ENCODE data around the gene NINJ2. TPM values are rescaled to one million over a fixed set of nuclear protein-coding genes. Genes with fewer than 3 reads are reported as not detected.

The NINJ2 gene
- polyA plus RNA-seq, 3 donors: 32.9 to 92.7 (median 73.7) TPM

DNA sequence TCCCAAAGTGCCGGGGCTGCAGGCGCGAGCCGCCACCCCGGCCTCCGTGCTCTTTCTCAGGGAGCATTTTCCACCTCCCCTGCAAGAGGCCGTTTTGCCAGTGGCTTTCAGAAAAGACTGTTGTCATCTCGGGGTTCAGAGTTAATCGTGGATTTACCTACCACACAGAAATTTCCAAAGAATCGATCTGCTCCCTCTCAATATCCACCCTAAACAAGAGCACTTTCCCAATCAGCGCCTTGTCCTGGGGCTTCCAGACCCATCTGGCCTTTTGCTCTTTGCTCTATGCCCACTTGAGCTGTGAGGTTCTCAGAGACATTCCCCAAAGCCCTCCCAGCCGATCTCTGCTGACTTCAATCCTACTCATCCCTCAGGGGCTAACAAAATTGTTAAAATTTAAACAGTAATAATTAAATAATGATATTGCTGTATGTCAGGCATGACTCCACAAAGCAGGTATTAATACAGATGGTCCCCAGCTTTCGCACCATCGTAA lies 86.6 kb downstream of the NINJ2 start:
- Mint-ChIP-seq H3K9me3 (peaks cover 0 to 2% (median 0%) of the 10 kb centered on the region in 7 donors), H3K27ac (peak overlapping the region in 4 of 7 donors; percentile 48 to 92 (median 86)), H3K27me3 (ENCODE audit: low read depth in 3 of 3) (peaks cover 0 to 3% (median 0%) of the 10 kb centered on the region in 3 donors), H3K4me3 (peak overlapping the region; percentile 64 to 73), H3K36me3 (peaks cover 6 to 11% of the 10 kb centered on the region in 2 donors), H3K4me1 (peaks cover 28% of the 10 kb centered on the region)
- Histone ChIP-seq H3K9me3 (replicated peaks in 1 of 2; ENCODE audit: control insufficient read depth in 1 of 2, insufficient read depth in 1 of 2, low read length in 2 of 2) (peaks cover 0 to 3% of the 10 kb centered on the region in 2 donors), H3K4me1 (ENCODE audit: control insufficient read depth in 1 of 2, insufficient read depth in 2 of 2, low read length in 2 of 2) (peaks cover 23 to 27% of the 10 kb centered on the region in 2 donors), H3K27me3 (ENCODE audit: control insufficient read depth in 2 of 2, insufficient read depth in 2 of 2, low read length in 2 of 2) (no peaks in the 10 kb centered on the region), H3K4me3 (replicated peaks in 1 of 3; ENCODE audit: low read depth in 2 of 3, low read length in 3 of 3) (peak overlapping the region in 1 of 3 experiments; percentile 33), H3K36me3 (replicated peaks in 1 of 2; ENCODE audit: control insufficient read depth in 1 of 2, insufficient read depth in 2 of 2, low read length in 2 of 2) (no peaks in the 10 kb centered on the region), H4K20me1 (ENCODE audit: insufficient read depth, low read length) (no peaks in the 10 kb centered on the region), H3K9ac (ENCODE audit: insufficient read depth, low read length, poor library complexity, severe bottlenecking) (no peak overlapping the region), H2AFZ (ENCODE audit: insufficient read depth, low read depth, low read length, poor library complexity, severe bottlenecking) (peak overlapping the region; percentile 73), H3K79me2 (ENCODE audit: insufficient read depth, low read length) (no peaks in the 10 kb centered on the region), H3K4me2 (replicated peaks; ENCODE audit: extremely low read depth, low read length, poor library complexity, severe bottlenecking) (peak overlapping the region; percentile 55), H3K27ac (ENCODE audit: low read depth in 1 of 2, low read length in 2 of 2) (peak overlapping the region in 1 of 2 donors; percentile 37)
- intact Hi-C loops (cut with micrococcal nuclease): loop anchor here (2.0 to 10.0 kb wide), 5 partner anchors 46 to 518 kb away; partner anchors contain the start of gene WNK1 (in 2 of the 2)
- TF ChIP-seq, protein P1, sequence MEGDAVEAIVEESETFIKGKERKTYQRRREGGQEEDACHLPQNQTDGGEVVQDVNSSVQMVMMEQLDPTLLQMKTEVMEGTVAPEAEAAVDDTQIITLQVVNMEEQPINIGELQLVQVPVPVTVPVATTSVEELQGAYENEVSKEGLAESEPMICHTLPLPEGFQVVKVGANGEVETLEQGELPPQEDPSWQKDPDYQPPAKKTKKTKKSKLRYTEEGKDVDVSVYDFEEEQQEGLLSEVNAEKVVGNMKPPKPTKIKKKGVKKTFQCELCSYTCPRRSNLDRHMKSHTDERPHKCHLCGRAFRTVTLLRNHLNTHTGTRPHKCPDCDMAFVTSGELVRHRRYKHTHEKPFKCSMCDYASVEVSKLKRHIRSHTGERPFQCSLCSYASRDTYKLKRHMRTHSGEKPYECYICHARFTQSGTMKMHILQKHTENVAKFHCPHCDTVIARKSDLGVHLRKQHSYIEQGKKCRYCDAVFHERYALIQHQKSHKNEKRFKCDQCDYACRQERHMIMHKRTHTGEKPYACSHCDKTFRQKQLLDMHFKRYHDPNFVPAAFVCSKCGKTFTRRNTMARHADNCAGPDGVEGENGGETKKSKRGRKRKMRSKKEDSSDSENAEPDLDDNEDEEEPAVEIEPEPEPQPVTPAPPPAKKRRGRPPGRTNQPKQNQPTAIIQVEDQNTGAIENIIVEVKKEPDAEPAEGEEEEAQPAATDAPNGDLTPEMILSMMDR (IDR thresholded peaks at IDR 0.05): no peak
- no peak for DNase-seq
- WGBS (ENCODE audit: insufficient coverage): 85% methylated on average over 11 of the region's 14 CpGs

DNA sequence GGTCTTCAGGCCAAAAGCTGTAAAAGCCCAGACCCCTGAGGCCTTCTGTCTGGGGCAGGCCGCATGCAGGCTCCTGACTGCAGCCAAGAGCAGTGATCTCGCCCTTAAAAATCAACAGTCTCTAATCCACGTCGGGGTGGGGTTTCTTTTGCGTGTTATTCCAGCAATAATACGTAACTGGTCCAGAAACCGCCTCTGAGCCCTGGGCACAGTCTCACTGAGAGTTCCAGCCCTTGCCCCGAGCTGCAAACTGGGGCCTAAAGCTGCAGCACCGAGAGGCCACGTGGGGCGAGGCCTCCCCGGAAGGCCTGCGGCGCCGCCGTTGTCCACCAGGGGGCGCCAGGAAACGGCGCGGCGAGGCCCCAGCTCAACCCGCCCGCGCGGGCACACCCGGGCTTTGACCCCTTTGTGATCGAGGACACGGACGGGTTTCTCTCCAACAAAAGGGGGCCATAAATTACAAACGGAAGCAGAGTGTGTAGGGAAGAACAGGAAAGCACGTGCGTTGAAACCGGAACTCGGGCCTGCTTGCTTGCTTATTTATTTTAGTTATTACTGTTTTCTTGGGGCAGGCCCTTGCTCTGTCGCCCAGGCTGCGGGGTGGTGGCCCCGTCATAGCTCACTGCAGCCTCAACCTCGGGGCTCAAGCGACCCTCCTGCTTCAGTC lies 87.2 kb downstream of the NINJ2 start:
- WGBS (ENCODE audit: insufficient coverage): 14% methylated on average over 39 of the region's 39 CpGs
- peak; percentile 69 to 75 (median 73) for DNase-seq
- Mint-ChIP-seq H3K27me3 (ENCODE audit: low read depth in 3 of 3) (peaks cover 0 to 6% (median 0%) of the 10 kb centered on the region in 3 donors), H3K9me3 (peaks cover 0 to 2% (median 0%) of the 10 kb centered on the region in 7 donors), H3K4me1 (peaks cover 28% of the 10 kb centered on the region), H3K36me3 (peaks cover 6 to 11% of the 10 kb centered on the region in 2 donors), H3K27ac (peak overlapping the region in 6 of 7 donors; percentile 48 to 92 (median 84)), H3K4me3 (peak overlapping the region; percentile 64 to 73)
- H3K4me3 ChIP-seq (replicated peaks in 1 of 3; ENCODE audit: low read depth in 2 of 3, low read length in 3 of 3): peak overlapping the region in 2 of 3 experiments; percentile 7 to 33
- TF ChIP-seq, protein P1 (IDR thresholded peaks at IDR 0.05): peak; percentile 99
- no peaks in the 10 kb centered on the region for H3K27me3 ChIP-seq (ENCODE audit: control insufficient read depth in 2 of 2, insufficient read depth in 2 of 2, low read length in 2 of 2)
- H3K9me3 ChIP-seq (replicated peaks in 1 of 2; ENCODE audit: control insufficient read depth in 1 of 2, insufficient read depth in 1 of 2, low read length in 2 of 2): peaks cover 0 to 3% of the 10 kb centered on the region in 2 donors
- H3K79me2 ChIP-seq (ENCODE audit: insufficient read depth, low read length): no peaks in the 10 kb centered on the region
- H3K27ac ChIP-seq (ENCODE audit: low read depth in 1 of 2, low read length in 2 of 2): peak overlapping the region in 1 of 2 donors; percentile 37
- H3K36me3 ChIP-seq (replicated peaks in 1 of 2; ENCODE audit: control insufficient read depth in 1 of 2, insufficient read depth in 2 of 2, low read length in 2 of 2): no peaks in the 10 kb centered on the region
- intact Hi-C loops (cut with micrococcal nuclease): loop anchor here (2.0 to 10.0 kb wide), 5 partner anchors 46 to 519 kb away; partner anchors contain the start of gene WNK1 (in 2 of the 2)
- peak overlapping the region; percentile 55 for H3K4me2 ChIP-seq (replicated peaks; ENCODE audit: extremely low read depth, low read length, poor library complexity, severe bottlenecking)
- H4K20me1 ChIP-seq (ENCODE audit: insufficient read depth, low read length): no peaks in the 10 kb centered on the region
- H3K4me1 ChIP-seq (ENCODE audit: control insufficient read depth in 1 of 2, insufficient read depth in 2 of 2, low read length in 2 of 2): peaks cover 23 to 27% of the 10 kb centered on the region in 2 donors
- H2AFZ ChIP-seq (ENCODE audit: insufficient read depth, low read depth, low read length, poor library complexity, severe bottlenecking): peak overlapping the region; percentile 73
- H3K9ac ChIP-seq (ENCODE audit: insufficient read depth, low read length, poor library complexity, severe bottlenecking): no peak overlapping the region
